Mesenchymal stem cell (in vitro differentiated cells and primary cell): Measurements from ENCODE around the gene SLC2A9.

Experiments
- DNase-seq: peaks from one replicate; pipeline ENCODE4 v3.0.0-alpha.2; 2013
- H2AFZ ChIP-seq: one replicate; pipeline ENCODE4 v1.6.1; 2013; ENCODE audit warnings: low read depth, mild to moderate bottlenecking, control low read depth, inconsistent platforms, low read length, moderate library complexity
- H2AK5ac ChIP-seq: 2 replicates; pipeline ENCODE4 v1.6.1; 2013; ENCODE audit warnings: low read length, moderate library complexity, mild to moderate bottlenecking, inconsistent platforms; ENCODE audit not compliant: severe bottlenecking
- H2BK120ac ChIP-seq: one replicate; pipeline ENCODE4 v1.6.1; 2013; ENCODE audit warnings: low read depth, mild to moderate bottlenecking, inconsistent platforms, low read length, moderate library complexity
- H2BK12ac ChIP-seq, 2 experiments: one replicate each; pipeline ENCODE4 v1.6.1; 2013; ENCODE audit warnings: inconsistent platforms in 2 of 2, low read length in 2 of 2, mild to moderate bottlenecking in 2 of 2, moderate library complexity in 2 of 2, control low read depth in 1 of 2
- H2BK15ac ChIP-seq: one replicate; pipeline ENCODE4 v1.6.1; 2013; ENCODE audit warnings: mild to moderate bottlenecking, low read depth, inconsistent platforms; ENCODE audit not compliant: poor library complexity, severe bottlenecking
- H2BK5ac ChIP-seq: 2 replicates; pipeline ENCODE4 v1.6.1; 2013; ENCODE audit warnings: low read depth, mild to moderate bottlenecking, low read length, control low read depth, inconsistent platforms; ENCODE audit not compliant: poor library complexity, severe bottlenecking
- H3K14ac ChIP-seq, 2 experiments: one replicate each; pipeline ENCODE4 v1.6.1; 2013; ENCODE audit warnings: inconsistent platforms in 2 of 2, low read length in 2 of 2, control low read depth in 1 of 2, mild to moderate bottlenecking in 1 of 2, moderate library complexity in 1 of 2
- H3K18ac ChIP-seq, 2 experiments: one replicate each; pipeline ENCODE4 v1.6.1; 2013; ENCODE audit warnings: inconsistent platforms in 2 of 2, low read length in 2 of 2, control low read depth in 1 of 2, low read depth in 1 of 2, mild to moderate bottlenecking in 1 of 2
- H3K23ac ChIP-seq, 2 experiments: one replicate each; pipeline ENCODE4 v1.6.1; 2013; ENCODE audit warnings: inconsistent platforms in 2 of 2, low read length in 2 of 2, mild to moderate bottlenecking in 2 of 2, moderate library complexity in 2 of 2, control low read depth in 1 of 2
- H3K27ac ChIP-seq: 2 replicates; pipeline ENCODE4 v1.5.1; 2013; ENCODE audit warnings: mild to moderate bottlenecking, moderate library complexity, low read length, control low read depth, inconsistent platforms; ENCODE audit not compliant: poor library complexity, severe bottlenecking
- H3K27me3 ChIP-seq, 2 experiments: 2 replicates each; pipeline versions ENCODE4 v1.6.1 to v1.7.0; 2013; ENCODE audit warnings: low read length in 2 of 2, mild to moderate bottlenecking in 2 of 2, moderate library complexity in 2 of 2, control low read depth in 1 of 2, inconsistent platforms in 1 of 2; ENCODE audit not compliant: control insufficient read depth in 1 of 2, insufficient read depth in 1 of 2
- H3K36me3 ChIP-seq, 2 experiments: 2 replicates each; pipeline versions ENCODE4 v1.6.1 to v1.7.0; 2013; ENCODE audit warnings: low read length in 2 of 2, control low read depth in 1 of 2, inconsistent platforms in 1 of 2, low read depth in 1 of 2, mild to moderate bottlenecking in 1 of 2; ENCODE audit not compliant: insufficient read depth in 2 of 2, control insufficient read depth in 1 of 2
- H3K4ac ChIP-seq, 2 experiments: one replicate each; pipeline ENCODE4 v1.6.1; 2013; ENCODE audit warnings: inconsistent platforms in 2 of 2, low read length in 2 of 2, mild to moderate bottlenecking in 2 of 2, moderate library complexity in 2 of 2, control low read depth in 1 of 2, low read depth in 1 of 2
- H3K4me1 ChIP-seq: 2 replicates; pipeline ENCODE4 v1.6.1; 2013; ENCODE audit warnings: low read depth, low read length, control low read depth; ENCODE audit not compliant: control insufficient read depth, insufficient read depth
- H3K4me2 ChIP-seq: 2 replicates; pipeline ENCODE4 v1.6.1; 2013; ENCODE audit warnings: low read length, mild to moderate bottlenecking, inconsistent platforms; ENCODE audit not compliant: poor library complexity, severe bottlenecking
- H3K4me3 ChIP-seq, 2 experiments: 2 replicates each; pipeline versions ENCODE4 v1.5.1 to v1.7.0; 2013; ENCODE audit warnings: low read length in 2 of 2, mild to moderate bottlenecking in 2 of 2, control low read depth in 1 of 2, low read depth in 1 of 2; ENCODE audit not compliant: insufficient read depth in 1 of 2
- H3K79me1 ChIP-seq: replicated peaks from 2 replicates; pipeline ENCODE4 v1.6.1; 2013; ENCODE audit warnings: mild to moderate bottlenecking, control low read depth, low read length, inconsistent platforms; ENCODE audit not compliant: poor library complexity, severe bottlenecking
- H3K9ac ChIP-seq: 2 replicates; pipeline ENCODE4 v1.7.0; 2013; ENCODE audit warnings: mild to moderate bottlenecking, low read length, moderate library complexity
- H3K9me3 ChIP-seq: 2 replicates; pipeline ENCODE4 v1.7.0; 2013; ENCODE audit warnings: mild to moderate bottlenecking, low read length; ENCODE audit not compliant: control insufficient read depth
- H4K8ac ChIP-seq: one replicate; pipeline ENCODE4 v1.6.1; 2013; ENCODE audit warnings: inconsistent platforms, mild to moderate bottlenecking, low read length, moderate library complexity
- H4K91ac ChIP-seq: one replicate; pipeline ENCODE4 v1.6.1; 2013; ENCODE audit warnings: mild to moderate bottlenecking, low read length, inconsistent platforms
- WGBS: methylation state at CpG from one replicate; pipeline ENCODE4 v1.1.7; 2013; ENCODE audit warnings: mixed read lengths; 5-methylcytosine and 5-hydroxymethylcytosine counted together

SLC2A9 gene

GRCh38 chr4:9933184-9933583, 88.1 kb downstream of the SLC2A9 start:
- Histone ChIP-seq H3K4me1 (no peaks in the 10 kb centered on the region), H2BK12ac (no peak overlapping the region), H3K79me1 (no peaks in the 10 kb centered on the region), H2AFZ (no peak overlapping the region), H3K36me3 (no peaks in the 10 kb centered on the region), H3K27me3 (peaks cover 3 to 12% of the 10 kb centered on the region in 2 experiments), H4K8ac (no peak overlapping the region), H2BK15ac (no peak overlapping the region), H3K9ac (no peak overlapping the region), H3K27ac (no peak overlapping the region), H3K9me3 (no peaks in the 10 kb centered on the region), H3K4ac (no peak overlapping the region), H2BK5ac (no peak overlapping the region), H3K14ac (no peak overlapping the region), H3K4me3 (no peak overlapping the region), H2AK5ac (no peak overlapping the region), H3K4me2 (no peak overlapping the region), H3K23ac (no peak overlapping the region), H4K91ac (no peak overlapping the region), H2BK120ac (no peak overlapping the region), H3K18ac (no peak overlapping the region)
- no peak for DNase-seq
- 57% methylated on average over 1 of the region's 4 CpGs for WGBS

GRCh38 chr4:9932771-9933170, 88.5 kb downstream of the SLC2A9 start:
- Histone ChIP-seq H3K4me1 (no peaks in the 10 kb centered on the region), H3K9ac (no peak overlapping the region), H3K4me3 (no peak overlapping the region), H3K23ac (no peak overlapping the region), H3K27ac (no peak overlapping the region), H4K91ac (no peak overlapping the region), H2AK5ac (no peak overlapping the region), H3K79me1 (no peaks in the 10 kb centered on the region), H2AFZ (no peak overlapping the region), H3K9me3 (no peaks in the 10 kb centered on the region), H3K4ac (no peak overlapping the region), H3K14ac (no peak overlapping the region), H2BK12ac (no peak overlapping the region), H4K8ac (no peak overlapping the region), H3K36me3 (no peaks in the 10 kb centered on the region), H3K18ac (no peak overlapping the region), H3K4me2 (no peak overlapping the region), H2BK15ac (no peak overlapping the region), H2BK5ac (no peak overlapping the region), H2BK120ac (no peak overlapping the region), H3K27me3 (peaks cover 3 to 12% of the 10 kb centered on the region in 2 experiments)
- DNase-seq, result no peak
- 65% methylated on average over 4 of the region's 4 CpGs for WGBS

- Histone ChIP-seq H3K9me3 (no peaks in the 10 kb centered on the region), H3K4me1 (no peaks in the 10 kb centered on the region), H4K8ac (no peak overlapping the region), H3K4me2 (no peak overlapping the region), H3K27me3 (peaks cover 0 to 12% of the 10 kb centered on the region in 2 experiments), H3K18ac (no peak overlapping the region), H3K4me3 (no peak overlapping the region), H3K4ac (no peak overlapping the region), H3K27ac (no peak overlapping the region), H3K79me1 (no peaks in the 10 kb centered on the region), H2AFZ (no peak overlapping the region), H3K9ac (no peak overlapping the region), H3K36me3 (no peaks in the 10 kb centered on the region), H2BK120ac (no peak overlapping the region), H2BK15ac (no peak overlapping the region), H3K14ac (no peak overlapping the region), H2BK5ac (no peak overlapping the region), H4K91ac (no peak overlapping the region), H2BK12ac (no peak overlapping the region), H3K23ac (no peak overlapping the region), H2AK5ac (no peak overlapping the region)
- DNase-seq, result no peak
- 71% methylated on average over 1 of the region's 1 CpG for WGBS
These were observed 90.2 kb downstream of the SLC2A9 start for GRCh38 chr4:9931146-9931545.

GRCh38 chr4:9929111-9929510, 92.2 kb downstream of the SLC2A9 start:
- H2BK15ac ChIP-seq, result no peak overlapping the region
- no peak overlapping the region for H2BK5ac ChIP-seq
- WGBS, result 64% methylated on average over 5 of the region's 5 CpGs
- no peak overlapping the region for H3K14ac ChIP-seq
- H2AK5ac ChIP-seq, result no peak overlapping the region
- no peak overlapping the region for H3K4ac ChIP-seq
- no peaks in the 10 kb centered on the region for H3K4me1 ChIP-seq
- H4K8ac ChIP-seq, result no peak overlapping the region
- H3K4me2 ChIP-seq, result no peak overlapping the region
- no peak overlapping the region for H3K4me3 ChIP-seq
- peaks cover 0 to 10% of the 10 kb centered on the region in 2 experiments for H3K27me3 ChIP-seq
- H3K23ac ChIP-seq, result no peak overlapping the region
- no peak overlapping the region for H3K18ac ChIP-seq
- H4K91ac ChIP-seq, result no peak overlapping the region
- peak overlapping the region; percentile 10 for H2AFZ ChIP-seq
- no peak overlapping the region for H2BK12ac ChIP-seq
- no peak overlapping the region for H3K9ac ChIP-seq
- no peaks in the 10 kb centered on the region for H3K79me1 ChIP-seq
- no peak for DNase-seq
- no peak overlapping the region for H2BK120ac ChIP-seq
- H3K9me3 ChIP-seq, result no peaks in the 10 kb centered on the region
- H3K36me3 ChIP-seq, result no peaks in the 10 kb centered on the region
- H3K27ac ChIP-seq, result no peak overlapping the region
